Caco-2 (cell line): Measurements from ENCODE around the gene SNRPF. TPM values are rescaled to one million over a fixed set of nuclear protein-coding genes. Genes with fewer than 3 reads are reported as not detected.
A peak's percentile ranks its signal among the peaks of the same experiment; 100 is the strongest.

ENCODE experiments used
- BruUV-seq: library from RNA; stranded (reverse); fragments of 400-500 nt; replicated peaks from 2 replicates; lab custom pipeline; 2021; lab: Mats Ljungman, UMichigan
- CTCF ChIA-PET: fragments of 300-600 bp; sonication (Branson Sonifier 250); formaldehyde crosslinking; loops from one replicate; lab custom pipeline; 2022; ENCODE audit warnings: antibody characterized with exemption; lab: Charles Lee
- POLR2A ChIA-PET: fragments of 300-600 bp; sonication (Branson Sonifier 250); formaldehyde crosslinking; loops from one replicate; lab custom pipeline; 2022; ENCODE audit warnings: antibody characterized with exemption; lab: Charles Lee
- DNase-seq, 2 experiments: peaks; one replicate each; pipeline versions ENCODE4 v3.0.0 to v3.0.0-alpha.2; 2020 to 2022
- H3K27me3 ChIP-seq: replicated peaks from 2 replicates; pipeline ENCODE4 v1.6.0; 2011; ENCODE audit warnings: low read length; ENCODE audit not compliant: control insufficient read depth, insufficient read depth
- H3K36me3 ChIP-seq: 2 replicates; pipeline ENCODE4 v1.5.1; 2011; ENCODE audit warnings: low read length; ENCODE audit not compliant: control insufficient read depth, insufficient read depth
- H3K4me1 ChIP-seq: fragments of 250-450 bp; sonication (Bioruptor Pico); 2 replicates; pipeline ENCODE4 v1.5.1; 2020; ENCODE audit warnings: mild to moderate bottlenecking
- H3K4me3 ChIP-seq: 2 replicates; pipeline ENCODE4 v1.5.1; 2011; ENCODE audit warnings: low read depth, mild to moderate bottlenecking, control low read depth, low read length
- H3K9me3 ChIP-seq: fragments of 250-450 bp; sonication (Bioruptor Pico); 2 replicates; pipeline ENCODE4 v1.5.1; 2020; ENCODE audit warnings: mild to moderate bottlenecking, moderate library complexity
- H3K27ac Mint-ChIP-seq: one replicate; pipeline ENCODE4 v1.8.0; 2022; ENCODE audit warnings: mixed read lengths; ENCODE audit not compliant: unreplicated experiment
- H3K27me3 Mint-ChIP-seq: one replicate; pipeline ENCODE4 v1.8.0; 2022; ENCODE audit warnings: mixed read lengths; ENCODE audit not compliant: insufficient read depth, unreplicated experiment
- H3K36me3 Mint-ChIP-seq: one replicate; pipeline ENCODE4 v1.8.0; 2022; ENCODE audit warnings: mild to moderate bottlenecking, mixed read lengths; ENCODE audit not compliant: insufficient read depth, unreplicated experiment
- H3K4me1 Mint-ChIP-seq: one replicate; pipeline ENCODE4 v1.8.0; 2022; ENCODE audit warnings: low read depth, mixed read lengths; ENCODE audit not compliant: unreplicated experiment
- H3K4me3 Mint-ChIP-seq: one replicate; pipeline ENCODE4 v1.8.0; 2022; ENCODE audit warnings: mild to moderate bottlenecking, moderate library complexity, mixed read lengths; ENCODE audit not compliant: unreplicated experiment
- H3K9me3 Mint-ChIP-seq: one replicate; pipeline ENCODE4 v1.8.0; 2022; ENCODE audit warnings: mixed read lengths; ENCODE audit not compliant: unreplicated experiment
- CTCF ChIP-seq, 2 experiments: fragments of 200-600 bp in 1 of 2; IDR thresholded peaks; 1 replicate in 1 of 2; 2 replicates in 1 of 2; pipeline versions ENCODE4 v1.5.1 to v1.8.0; 2011 to 2022; ENCODE audit warnings: antibody characterized with exemption in 1 of 2, control low read depth in 1 of 2, inconsistent platforms in 1 of 2, low read depth in 1 of 2, low read length in 1 of 2, mild to moderate bottlenecking in 1 of 2, moderate library complexity in 1 of 2; ENCODE audit not compliant: insufficient read depth in 1 of 2, severe bottlenecking in 1 of 2, unreplicated experiment in 1 of 2
- intact Hi-C: fragments of 100-400 bp; cut with micrococcal nuclease; formaldehyde crosslinking; loops from one replicate; pipeline ENCODE4 v1.10.0; 2022; ENCODE audit not compliant: unreplicated experiment
- total RNA-seq: library from RNA; stranded (reverse); gene quantifications from 2 replicates; pipeline ENCODE4 v1.2.3, GENCODE V29; 2022

SNRPF gene
- total RNA-seq, 1 experiment from 2014 or later: 48.0 TPM

- no peaks in the 10 kb centered on the region for H3K27me3 Mint-ChIP-seq
- no peak overlapping the region for H3K4me3 ChIP-seq
Observed at GRCh38 chr12:95848575-95849388, 10.0 kb upstream of the SNRPF start.

DNA sequence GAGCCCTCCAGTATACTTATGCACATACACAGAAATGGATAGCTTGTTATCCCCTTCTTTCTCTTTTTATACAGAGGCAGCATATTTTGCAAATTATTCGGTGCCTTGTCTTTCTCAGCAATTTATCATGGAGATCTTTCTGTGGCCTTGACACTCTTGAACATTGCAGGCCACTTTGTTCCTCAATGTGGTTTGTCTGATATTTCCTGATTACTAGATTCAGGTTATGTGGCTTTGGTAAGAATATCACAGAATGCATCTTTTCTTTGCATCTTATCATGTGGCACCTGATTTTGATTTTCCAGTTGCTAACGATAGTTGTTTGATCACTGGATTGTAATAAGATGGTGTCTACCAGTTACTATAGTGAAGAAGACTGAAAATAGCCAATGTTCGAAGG lies 7.1 kb upstream of the SNRPF start:
- ChIA-PET POLR2A (no interaction called here), CTCF (no interaction called here)
- no peak for DNase-seq
- H3K27me3 Mint-ChIP-seq: no peaks in the 10 kb centered on the region
- no peaks in the 10 kb centered on the region for H3K9me3 Mint-ChIP-seq
- no peak for TF ChIP-seq CTCF (IDR thresholded peaks at IDR 0.05; ENCODE audit: insufficient read depth in 1 of 2, low read depth in 1 of 2, low read length in 1 of 2, severe bottlenecking in 1 of 2, unreplicated experiment in 1 of 2)
- peaks cover 7% of the 10 kb centered on the region for H3K4me1 Mint-ChIP-seq
- H3K4me3 ChIP-seq: no peak overlapping the region
- H3K27me3 ChIP-seq: no peaks in the 10 kb centered on the region
- intact Hi-C loops: no loop called here
- H3K9me3 ChIP-seq: no peaks in the 10 kb centered on the region
- H3K36me3 Mint-ChIP-seq: no peaks in the 10 kb centered on the region
- no peak overlapping the region for H3K27ac Mint-ChIP-seq
- H3K36me3 ChIP-seq: no peaks in the 10 kb centered on the region
- H3K4me3 Mint-ChIP-seq: no peak overlapping the region
- H3K4me1 ChIP-seq: no peaks in the 10 kb centered on the region
- BruUV-seq: no TSS peak

More at GRCh38 chr12:95848575-95849388, 10.0 kb upstream of the SNRPF start:
- no peaks in the 10 kb centered on the region for H3K36me3 ChIP-seq
- no peaks in the 10 kb centered on the region for H3K36me3 Mint-ChIP-seq
- H3K9me3 Mint-ChIP-seq: no peaks in the 10 kb centered on the region
- intact Hi-C loops: loop anchor here (1.0 kb wide), 2 partner anchors 28 to 266 kb away; no protein-coding TSS in a partner anchor
- BruUV-seq: no TSS peak
- POLR2A ChIA-PET: no interaction called here
- peaks cover 7% of the 10 kb centered on the region for H3K4me1 Mint-ChIP-seq
- TF ChIP-seq CTCF (IDR thresholded peaks at IDR 0.05; ENCODE audit: insufficient read depth in 1 of 2, low read depth in 1 of 2, low read length in 1 of 2, severe bottlenecking in 1 of 2, unreplicated experiment in 1 of 2): peak in 1 of 2 experiments; percentile 31
- H3K4me1 ChIP-seq: no peaks in the 10 kb centered on the region
- CTCF ChIA-PET: interaction anchor here (0.6 kb wide), 1 partner anchor 9 kb away, joined by 4 read pairs; no protein-coding TSS in a partner anchor
- H3K9me3 ChIP-seq: no peaks in the 10 kb centered on the region
- no peaks in the 10 kb centered on the region for H3K27me3 ChIP-seq
- H3K4me3 Mint-ChIP-seq: peak overlapping the region; percentile 50
- peak in 1 of 2 experiments; percentile 39 for DNase-seq
- H3K27ac Mint-ChIP-seq: no peak overlapping the region

- no peaks in the 10 kb centered on the region for H3K9me3 ChIP-seq
- Mint-ChIP-seq H3K4me3 (no peak overlapping the region), H3K27me3 (no peaks in the 10 kb centered on the region), H3K9me3 (no peaks in the 10 kb centered on the region), H3K4me1 (peaks cover 7% of the 10 kb centered on the region), H3K27ac (no peak overlapping the region), H3K36me3 (no peaks in the 10 kb centered on the region)
- no peaks in the 10 kb centered on the region for H3K4me1 ChIP-seq
- POLR2A ChIA-PET: no interaction called here
- no peaks in the 10 kb centered on the region for H3K36me3 ChIP-seq
- BruUV-seq: no TSS peak
- TF ChIP-seq CTCF (IDR thresholded peaks at IDR 0.05; ENCODE audit: insufficient read depth in 1 of 2, low read depth in 1 of 2, low read length in 1 of 2, severe bottlenecking in 1 of 2, unreplicated experiment in 1 of 2): no peak
- intact Hi-C loops: no loop called here
- no peak overlapping the region for H3K4me3 ChIP-seq
- no peak for DNase-seq
- no peaks in the 10 kb centered on the region for H3K27me3 ChIP-seq
- CTCF ChIA-PET: interaction anchor here (0.6 kb wide), 1 partner anchor 216 kb away, joined by 3 read pairs; no protein-coding TSS in a partner anchor
Observed at GRCh38 chr12:95852133-95852532, 6.6 kb upstream of the SNRPF start.
